ENCODE data around the gene TBX10.

- TF ChIP-seq CTCF (IDR thresholded peaks at IDR 0.05; ENCODE audit: low read depth, low read length, poor library complexity, severe bottlenecking) (no peak), EZH2phosphoT487 (IDR thresholded peaks at IDR 0.05; ENCODE audit: borderline replicate concordance, low read length) (no peak)
Observed at GRCh38 chr11:67664696-67665540, 25.4 kb upstream of the TBX10 start.
